Measurements from ENCODE around the gene ONECUT3. TPM values are rescaled to one million over a fixed set of nuclear protein-coding genes. Genes with fewer than 3 reads are reported as not detected.
"Not testable (repeated sequence)": the region's sequence is repeated elsewhere in the genome, so short reads cannot be mapped to it uniquely, and the experiment has no call there.

Gene ONECUT3
- total and polyA plus RNA-seq, 2 donors (not counting 3 experiments of a cell fraction or from before 2014, with no cell fraction given) = not detected

DNA sequence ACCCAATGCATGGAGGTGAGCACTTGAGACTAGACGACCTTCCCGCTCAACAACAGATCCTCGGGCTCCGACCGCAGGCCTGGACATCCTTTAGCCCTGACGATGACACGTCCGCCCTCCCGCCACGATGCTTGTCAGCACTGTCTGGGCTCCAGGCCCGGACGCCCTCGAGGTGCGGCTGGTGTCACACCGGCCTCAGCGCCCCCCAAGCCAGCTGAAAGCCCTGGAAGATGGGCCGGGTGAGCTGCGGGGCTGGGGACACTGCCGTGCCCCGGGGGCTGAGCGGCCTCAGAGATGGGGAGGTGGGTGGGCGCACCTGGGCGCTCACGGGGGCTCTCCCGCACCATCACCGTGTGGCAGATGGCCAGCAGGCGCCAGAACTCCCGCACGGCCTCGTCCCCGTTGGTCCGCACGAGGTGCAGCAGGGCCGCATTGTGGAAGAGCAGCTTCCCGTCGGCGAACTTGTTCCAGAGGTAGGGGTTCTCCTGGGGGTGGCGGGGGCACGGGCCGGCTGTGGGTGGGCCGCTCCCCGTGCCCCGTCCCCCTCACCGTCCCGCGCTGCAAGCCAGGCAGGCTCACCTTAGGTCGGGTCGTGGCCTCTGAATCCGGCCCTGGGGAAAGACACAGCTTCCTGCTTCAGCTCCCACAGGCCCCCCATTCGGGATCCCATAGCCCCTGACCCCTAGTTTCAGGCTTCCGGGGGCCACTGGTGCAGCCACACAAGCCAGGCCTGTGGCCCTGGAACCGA is 43.3 kb downstream of the ONECUT3 start:
- H3K4me2 ChIP-seq (ENCODE audit: insufficient read depth, low read length) = no peak overlapping the region
- TF ChIP-seq GATA2 (IDR thresholded peaks at IDR 0.05; ENCODE audit: insufficient read depth, insufficient read length, low read depth, low read length) = no peak
- POLR2A ChIA-PET = no interaction called here
- H3K27me3 ChIP-seq (ENCODE audit: control insufficient read depth in 2 of 2, insufficient read depth in 2 of 2, low read length in 2 of 2) = no peaks in the 10 kb centered on the region
- H3K79me2 ChIP-seq (ENCODE audit: control insufficient read depth, insufficient read depth, low read length) = no peaks in the 10 kb centered on the region
- H3K4me1 ChIP-seq (ENCODE audit: control insufficient read depth, extremely low read depth, insufficient read depth, low read length) = no peaks in the 10 kb centered on the region
- no peaks in the 10 kb centered on the region for H3K9me3 ChIP-seq (replicated peaks; ENCODE audit: control insufficient read depth, insufficient read depth, low read length)
- no peaks in the 10 kb centered on the region for H4K20me1 ChIP-seq (replicated peaks; ENCODE audit: control insufficient read depth, extremely low read depth, insufficient read depth, low read length)
- no peak for FAIRE-seq
- H3K9ac ChIP-seq (replicated peaks; ENCODE audit: extremely low read depth, insufficient read depth, low read length) = no peak overlapping the region
- CTCF ChIA-PET = interaction anchor here (1.0 to 6.6 kb wide), 9 partner anchors 14 to 250 kb away, joined by 3 to 75 read pairs (median 12); no protein-coding TSS in a partner anchor
- no peak overlapping the region for H2AFZ ChIP-seq (ENCODE audit: low read depth, low read length)
- no peak overlapping the region for H3K4me3 ChIP-seq (replicated peaks in 1 of 3; ENCODE audit: insufficient read depth in 1 of 3, low read depth in 1 of 3, low read length in 3 of 3)
- no peaks in the 10 kb centered on the region for H3K9me1 ChIP-seq (replicated peaks; ENCODE audit: control insufficient read depth, extremely low read depth, insufficient read depth, low read length)
- H3K36me3 ChIP-seq (ENCODE audit: control insufficient read depth in 2 of 2, extremely low read depth in 1 of 2, insufficient read depth in 2 of 2, low read length in 2 of 2) = no peaks in the 10 kb centered on the region
- no peak overlapping the region for H3K27ac ChIP-seq (ENCODE audit: insufficient read depth, low read depth, low read length)
- DNase-seq (ENCODE audit: low read depth, low spot score) = no peak
- dilution Hi-C loops (cut with MboI; ENCODE audit: extremely low pct_ligation_motif_present, low sequenced_read_pairs) = no loop called here
- BruUV-seq (replicated peaks) = no TSS peak
- intact Hi-C loops (cut with micrococcal nuclease) = loop anchor here (5.0 kb wide), 1 partner anchor 124 kb away; no protein-coding TSS in a partner anchor

- H3K4me2 ChIP-seq (ENCODE audit: insufficient read depth, low read length); H3K9me3 ChIP-seq (replicated peaks; ENCODE audit: control insufficient read depth, insufficient read depth, low read length); H3K4me1 ChIP-seq (ENCODE audit: control insufficient read depth, extremely low read depth, insufficient read depth, low read length); H3K4me3 ChIP-seq (replicated peaks in 1 of 3; ENCODE audit: insufficient read depth in 1 of 3, low read depth in 1 of 3, low read length in 3 of 3); dilution Hi-C loops (cut with MboI; ENCODE audit: extremely low pct_ligation_motif_present, low sequenced_read_pairs); POLR2A ChIA-PET; H3K9me1 ChIP-seq (replicated peaks; ENCODE audit: control insufficient read depth, extremely low read depth, insufficient read depth, low read length); H3K9ac ChIP-seq (replicated peaks; ENCODE audit: extremely low read depth, insufficient read depth, low read length); H4K20me1 ChIP-seq (replicated peaks; ENCODE audit: control insufficient read depth, extremely low read depth, insufficient read depth, low read length); H2AFZ ChIP-seq (ENCODE audit: low read depth, low read length); H3K27me3 ChIP-seq (ENCODE audit: control insufficient read depth in 2 of 2, insufficient read depth in 2 of 2, low read length in 2 of 2); H3K27ac ChIP-seq (ENCODE audit: insufficient read depth, low read depth, low read length); H3K79me2 ChIP-seq (ENCODE audit: control insufficient read depth, insufficient read depth, low read length); DNase-seq (ENCODE audit: low read depth, low spot score); FAIRE-seq; BruUV-seq (replicated peaks); H3K36me3 ChIP-seq (ENCODE audit: control insufficient read depth in 2 of 2, extremely low read depth in 1 of 2, insufficient read depth in 2 of 2, low read length in 2 of 2): not testable (repeated sequence)
- intact Hi-C loops (cut with micrococcal nuclease) = loop anchor here (5.0 kb wide), 1 partner anchor 125 kb away; no protein-coding TSS in a partner anchor
- CTCF ChIA-PET = interaction anchor here (0.8 to 6.6 kb wide), 9 partner anchors 8 to 251 kb away, joined by 3 to 75 read pairs (median 6); no protein-coding TSS in a partner anchor
Observed at GRCh38 chr19:1797313-1797712, 44.0 kb downstream of the ONECUT3 start.
